Sigmoid colon (tissue), 4 donors: ENCODE data around the gene SSBP3.
A peak's percentile ranks its signal among the peaks of the same experiment; 100 is the strongest.

Experiments
- EP300 ChIP-seq, 4 donors: sonication (generic); formaldehyde crosslinking; IDR thresholded peaks; one replicate each; pipeline ENCODE4 v1.6.1; 2017; ENCODE audit warnings: antibody characterized with exemption in 4 of 4
- POLR2A ChIP-seq, 2 donors: fragments of 450-650 bp; IDR thresholded peaks; one replicate each; pipeline ENCODE4 v1.6.1; 2016; ENCODE audit warnings: antibody characterized with exemption in 2 of 2, mild to moderate bottlenecking in 2 of 2, moderate library complexity in 2 of 2
- POLR2AphosphoS5 ChIP-seq, 4 donors: sonication (generic); formaldehyde crosslinking; IDR thresholded peaks; one replicate each; pipeline ENCODE4 v1.6.1; 2017; ENCODE audit warnings: antibody characterized with exemption in 4 of 4
- TF ChIP-seq, protein P1 (sequence below), 4 experiments: fragments of 450-650 bp in 3 of 4; fragments of 200-600 bp in 1 of 4; IDR thresholded peaks; one replicate each; pipeline ENCODE4 v1.5.1; 2016 to 2019; ENCODE audit warnings: antibody characterized with exemption in 4 of 4, mild to moderate bottlenecking in 3 of 4, moderate library complexity in 2 of 4

DNA sequence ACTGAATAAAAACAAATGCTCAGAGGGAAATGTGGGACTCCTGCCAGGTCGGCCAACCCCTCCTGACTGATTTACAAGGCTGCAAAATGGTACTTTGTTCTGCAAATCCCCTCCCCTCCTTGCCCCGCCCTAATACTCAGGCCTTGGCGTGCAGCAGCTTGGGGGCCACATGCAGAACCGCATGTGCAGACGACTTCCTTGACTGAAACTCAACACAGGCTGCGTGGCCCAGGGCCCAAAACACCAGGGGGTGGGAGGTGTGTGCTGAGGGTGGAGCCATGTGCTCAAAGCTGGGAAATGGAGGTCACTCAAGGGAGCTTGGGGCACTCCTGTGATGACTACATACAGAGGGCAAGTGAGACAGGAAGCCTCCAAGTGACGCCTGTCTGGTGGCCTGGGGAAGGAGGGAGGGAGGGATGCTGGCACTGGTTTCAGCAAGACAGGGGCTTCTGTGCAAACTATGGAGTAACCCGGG lies 119.0 kb downstream of the SSBP3 start:
- TF ChIP-seq, protein P1, sequence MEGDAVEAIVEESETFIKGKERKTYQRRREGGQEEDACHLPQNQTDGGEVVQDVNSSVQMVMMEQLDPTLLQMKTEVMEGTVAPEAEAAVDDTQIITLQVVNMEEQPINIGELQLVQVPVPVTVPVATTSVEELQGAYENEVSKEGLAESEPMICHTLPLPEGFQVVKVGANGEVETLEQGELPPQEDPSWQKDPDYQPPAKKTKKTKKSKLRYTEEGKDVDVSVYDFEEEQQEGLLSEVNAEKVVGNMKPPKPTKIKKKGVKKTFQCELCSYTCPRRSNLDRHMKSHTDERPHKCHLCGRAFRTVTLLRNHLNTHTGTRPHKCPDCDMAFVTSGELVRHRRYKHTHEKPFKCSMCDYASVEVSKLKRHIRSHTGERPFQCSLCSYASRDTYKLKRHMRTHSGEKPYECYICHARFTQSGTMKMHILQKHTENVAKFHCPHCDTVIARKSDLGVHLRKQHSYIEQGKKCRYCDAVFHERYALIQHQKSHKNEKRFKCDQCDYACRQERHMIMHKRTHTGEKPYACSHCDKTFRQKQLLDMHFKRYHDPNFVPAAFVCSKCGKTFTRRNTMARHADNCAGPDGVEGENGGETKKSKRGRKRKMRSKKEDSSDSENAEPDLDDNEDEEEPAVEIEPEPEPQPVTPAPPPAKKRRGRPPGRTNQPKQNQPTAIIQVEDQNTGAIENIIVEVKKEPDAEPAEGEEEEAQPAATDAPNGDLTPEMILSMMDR (IDR thresholded peaks at IDR 0.05): no peak
- peak in 3 of 4 donors; percentile 50 to 71 (median 57) for TF ChIP-seq POLR2AphosphoS5 (IDR thresholded peaks at IDR 0.05)
- no peak for TF ChIP-seq POLR2A (IDR thresholded peaks at IDR 0.05)
- TF ChIP-seq EP300 (IDR thresholded peaks at IDR 0.05): peak in 1 of 4 donors; percentile 56
